Measurements from ENCODE around the gene CAMSAP2.
"Not testable (repeated sequence)": the region's sequence is repeated elsewhere in the genome, so short reads cannot be mapped to it uniquely, and the experiment has no call there.

CAMSAP2 gene

DNA sequence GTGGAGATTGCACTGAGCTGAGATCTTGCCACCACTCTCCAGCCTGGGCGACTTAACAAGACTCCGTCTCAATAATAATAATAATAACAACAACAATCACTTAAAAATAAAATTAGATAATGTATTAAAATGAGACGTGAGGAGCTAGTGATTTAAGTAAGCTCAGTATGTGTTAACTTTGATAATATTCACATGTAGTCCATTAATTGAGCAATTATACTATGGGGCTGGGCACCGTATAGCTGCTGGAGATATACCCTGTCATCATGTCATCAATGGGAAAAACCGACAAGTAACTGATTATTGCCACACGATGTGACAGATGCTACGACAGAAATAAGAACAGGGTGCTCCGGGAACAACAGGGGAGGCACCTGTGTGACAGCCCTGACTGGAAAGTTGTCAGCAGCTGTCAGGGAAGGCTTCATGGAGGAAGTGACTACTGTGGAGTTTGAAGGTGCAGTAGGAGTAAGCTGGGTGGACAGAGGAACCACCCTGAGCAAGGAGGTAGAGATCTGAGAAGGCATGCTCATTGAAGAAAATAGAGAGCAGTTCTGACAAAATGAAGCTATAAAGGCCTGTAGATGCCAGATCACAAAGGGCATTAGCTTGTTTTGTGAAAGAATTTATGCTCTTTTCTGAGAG, 924 bp upstream of the CAMSAP2 start:
- DNase-seq (ENCODE audit: low read depth in 2 of 3, low spot score in 1 of 3) = no peak

DNA sequence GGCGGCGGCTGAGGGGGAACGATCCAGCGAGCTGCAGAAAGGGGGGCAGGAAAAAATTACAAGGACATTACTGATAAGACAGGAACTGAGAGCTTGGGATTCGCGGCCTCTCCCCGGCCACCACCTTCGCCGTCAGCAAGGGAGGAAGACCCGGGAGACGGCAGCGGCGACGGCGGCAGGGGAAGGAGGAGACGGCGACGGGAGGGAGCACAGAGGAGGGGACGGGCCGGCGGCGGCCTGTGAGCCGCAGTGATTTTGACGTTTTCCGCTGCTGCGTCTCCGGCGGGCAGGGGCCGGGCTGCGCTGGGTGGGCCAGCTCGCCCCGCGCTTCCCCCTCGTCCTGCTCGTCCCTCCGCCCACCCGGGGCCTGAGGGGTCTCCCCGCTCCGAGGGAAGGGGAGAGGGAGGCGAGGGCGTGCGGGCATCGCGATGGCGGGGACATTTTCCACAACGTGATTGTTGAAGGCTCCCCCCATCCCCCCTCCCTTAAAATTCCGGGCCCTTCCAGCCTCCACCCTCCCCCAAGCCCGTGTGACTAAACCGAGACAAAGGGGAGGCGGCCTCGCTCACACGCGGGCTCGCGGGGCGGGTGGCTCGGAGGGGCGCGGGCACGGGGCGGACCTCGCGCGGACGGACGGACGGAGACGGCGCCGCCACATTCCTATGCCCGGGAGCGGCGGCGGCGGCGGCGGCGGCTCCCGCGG, 407 bp downstream of the CAMSAP2 start:
- DNase-seq (ENCODE audit: low read depth in 2 of 3, low spot score in 1 of 3) = peak in 2 of 3 donors; percentile 4 to 20

DNA sequence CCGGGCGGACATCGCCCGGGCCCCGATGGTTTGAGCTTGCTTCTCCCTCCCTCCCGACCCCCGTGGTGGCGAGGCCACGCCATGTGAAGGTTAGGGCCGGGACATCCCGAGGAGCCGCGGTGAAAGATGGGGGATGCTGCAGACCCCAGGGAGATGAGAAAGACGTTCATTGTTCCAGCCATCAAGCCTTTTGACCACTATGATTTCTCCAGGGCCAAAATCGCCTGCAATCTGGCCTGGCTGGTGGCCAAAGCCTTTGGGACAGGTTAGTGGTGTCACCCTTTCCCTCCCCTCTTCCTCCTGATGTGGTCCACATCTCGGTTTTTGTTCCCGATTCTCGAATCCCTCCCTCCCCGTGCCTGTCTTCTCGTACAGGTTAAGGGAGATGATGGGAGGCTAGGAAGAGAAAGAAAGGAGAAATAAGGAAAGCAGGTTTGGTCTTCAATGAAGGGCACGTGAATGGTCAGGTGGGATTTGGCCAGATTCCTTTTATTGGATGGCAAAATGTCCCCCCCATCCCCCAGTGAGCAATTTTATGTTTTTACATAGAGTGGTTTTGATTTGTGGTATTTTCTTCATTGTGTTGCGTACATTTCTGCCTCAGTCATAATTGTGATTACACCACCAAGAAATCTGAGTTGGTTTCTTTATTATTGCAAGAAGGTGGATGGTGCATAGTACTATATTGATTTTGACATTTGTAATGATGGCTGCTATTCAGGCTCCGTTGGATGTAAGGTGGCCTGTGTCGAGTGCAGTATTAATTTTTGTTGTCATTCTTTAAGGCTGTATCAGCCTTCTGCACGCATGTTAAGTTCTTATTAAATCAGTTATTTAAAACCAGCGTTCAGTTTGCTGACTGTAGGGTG, 1.2 kb downstream of the CAMSAP2 start:
- DNase-seq (ENCODE audit: low read depth in 2 of 3, low spot score in 1 of 3) = no peak

DNA sequence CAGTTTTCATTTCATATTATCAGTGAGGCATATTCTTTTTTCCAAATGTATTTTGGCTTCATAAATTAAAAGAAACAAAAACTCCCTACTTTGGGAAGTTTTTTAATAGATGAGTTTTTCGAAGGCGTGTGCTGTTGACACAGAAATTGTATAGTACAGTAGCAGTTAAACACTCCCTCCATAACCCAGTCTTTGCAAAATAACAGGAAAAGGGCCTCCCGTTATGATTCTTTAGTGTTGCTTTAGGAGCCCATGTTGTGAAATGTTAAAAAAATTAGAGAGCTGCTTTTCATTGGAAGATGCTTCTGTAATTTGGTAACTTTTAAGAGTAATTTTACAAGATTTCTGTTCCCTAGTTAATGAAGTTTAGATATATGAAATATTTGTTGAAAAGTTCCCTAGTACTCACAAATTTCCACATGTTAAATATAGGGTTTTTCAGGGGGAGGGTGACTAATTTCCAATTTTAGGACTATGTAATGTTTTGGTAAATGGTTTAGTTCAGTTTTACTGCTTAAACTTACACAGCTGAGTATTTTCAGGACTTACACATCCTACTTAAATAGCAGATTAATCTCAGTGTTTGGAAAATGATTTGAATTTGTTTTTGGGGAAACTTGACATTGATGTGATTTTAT, 2.0 kb downstream of the CAMSAP2 start:
- no peak for DNase-seq (ENCODE audit: low read depth in 2 of 3, low spot score in 1 of 3)

DNA sequence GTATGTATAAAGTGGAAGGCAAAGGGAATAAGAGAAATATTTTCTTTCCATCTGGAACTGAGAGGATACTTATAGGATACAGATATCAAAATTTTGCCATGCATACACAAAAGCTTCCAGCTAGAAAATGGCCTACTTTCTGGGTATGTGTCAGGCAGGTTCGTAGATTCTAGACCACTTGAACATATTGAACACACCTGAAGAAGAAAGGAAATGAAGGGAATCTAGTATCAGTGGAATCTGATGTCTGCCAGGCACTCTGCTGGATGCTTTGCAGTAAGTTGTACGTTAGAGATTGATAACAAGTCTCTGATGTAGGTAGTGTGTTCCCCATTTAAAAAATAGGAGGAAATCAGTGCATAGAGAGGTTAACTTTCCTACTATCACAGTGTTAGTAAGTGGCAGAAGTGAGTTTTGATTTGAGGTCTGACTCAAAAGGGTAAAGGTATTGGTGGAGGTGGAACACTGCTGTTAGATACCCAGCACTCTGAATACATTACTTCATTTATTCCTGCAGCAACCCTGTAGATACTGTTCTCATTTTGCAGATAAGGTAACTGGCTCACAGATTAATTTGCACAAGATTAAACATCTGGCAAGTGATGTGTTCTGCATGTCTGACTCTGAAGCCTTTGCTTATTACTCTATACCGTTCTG, 3.0 kb downstream of the CAMSAP2 start:
- no peak for DNase-seq (ENCODE audit: low read depth in 2 of 3, low spot score in 1 of 3)

DNA sequence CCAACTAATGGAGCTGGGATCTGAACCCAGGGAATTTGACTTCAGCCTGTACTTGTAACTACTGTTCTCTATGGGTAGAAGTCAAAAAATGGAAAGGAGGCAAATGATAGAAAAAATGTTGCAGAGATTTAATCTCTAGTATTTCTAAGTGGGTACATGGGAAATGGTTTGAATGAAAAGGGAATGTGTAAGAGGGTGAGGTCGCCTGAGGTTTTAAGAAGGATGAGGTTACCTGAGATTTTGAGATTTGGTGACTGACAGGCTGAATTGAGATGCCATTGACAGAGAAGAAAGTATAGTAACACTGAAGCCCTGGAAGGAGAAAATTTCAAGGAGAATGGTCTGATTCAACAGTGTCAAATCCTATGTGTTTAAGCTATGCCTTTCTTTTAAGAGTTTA, 5.5 kb downstream of the CAMSAP2 start:
- DNase-seq (ENCODE audit: low read depth in 2 of 3, low spot score in 1 of 3) = no peak

DNA sequence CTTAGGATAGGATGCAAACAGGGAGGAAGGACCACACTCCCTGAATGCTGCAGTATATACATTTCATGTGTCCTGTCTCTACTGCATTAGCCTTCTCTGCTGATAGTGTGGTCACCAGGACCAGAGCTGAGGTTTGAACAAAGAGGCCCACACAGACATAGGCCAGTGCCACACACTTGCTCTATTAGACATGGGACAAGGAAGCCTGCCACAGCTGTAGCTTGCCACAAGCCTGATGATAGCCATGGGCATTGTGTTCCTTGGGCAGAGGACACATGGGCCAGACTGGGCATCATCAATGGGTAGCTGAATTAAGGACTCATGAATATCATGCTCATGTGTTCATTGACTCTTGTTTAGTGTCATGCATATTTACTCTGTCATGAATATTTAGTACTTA, 10.4 kb downstream of the CAMSAP2 start:
- DNase-seq (ENCODE audit: low read depth in 2 of 3, low spot score in 1 of 3) = no peak

DNA sequence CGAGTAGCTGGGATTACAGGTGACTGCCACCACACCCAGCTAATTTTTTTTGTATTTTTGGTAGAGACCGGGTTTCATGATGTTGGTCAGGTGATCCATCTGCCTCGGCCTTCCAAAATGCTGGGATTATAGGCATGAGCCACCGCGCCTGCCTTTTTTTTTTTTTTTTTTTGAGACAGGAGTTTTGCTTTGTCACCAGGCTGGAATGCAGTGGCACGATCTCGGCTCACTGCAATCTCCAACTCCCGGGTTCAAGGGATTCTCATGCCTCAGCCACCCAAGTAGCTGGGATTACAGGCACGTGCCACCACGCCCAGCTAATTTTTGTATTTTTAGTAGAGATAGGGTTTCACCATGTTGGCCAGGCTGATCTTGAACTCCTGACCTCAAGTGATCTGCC, 12.1 kb downstream of the CAMSAP2 start:
- DNase-seq (ENCODE audit: low read depth in 2 of 3, low spot score in 1 of 3) = not testable (repeated sequence)

DNA sequence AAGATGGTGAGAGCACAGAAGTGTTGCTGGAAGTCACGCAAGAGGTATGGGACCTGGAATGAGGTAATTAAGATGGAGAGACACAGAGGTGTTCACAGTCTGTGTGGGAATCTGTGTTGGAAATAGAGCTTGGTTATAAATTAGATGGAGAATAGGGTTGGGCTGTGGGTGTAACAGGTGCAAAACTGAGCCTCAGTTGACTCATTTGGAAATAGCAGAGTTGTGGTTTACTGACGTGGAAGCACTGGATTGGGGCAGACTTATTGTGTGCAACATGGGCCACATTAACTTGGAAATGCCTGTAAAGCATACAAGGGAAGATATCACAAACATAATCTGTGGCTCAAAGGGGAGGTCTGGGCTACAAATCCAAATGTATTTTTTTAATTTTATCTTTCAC, 13.0 kb downstream of the CAMSAP2 start:
- peak in 1 of 3 donors; percentile 6 for DNase-seq (ENCODE audit: low read depth in 2 of 3, low spot score in 1 of 3)

DNA sequence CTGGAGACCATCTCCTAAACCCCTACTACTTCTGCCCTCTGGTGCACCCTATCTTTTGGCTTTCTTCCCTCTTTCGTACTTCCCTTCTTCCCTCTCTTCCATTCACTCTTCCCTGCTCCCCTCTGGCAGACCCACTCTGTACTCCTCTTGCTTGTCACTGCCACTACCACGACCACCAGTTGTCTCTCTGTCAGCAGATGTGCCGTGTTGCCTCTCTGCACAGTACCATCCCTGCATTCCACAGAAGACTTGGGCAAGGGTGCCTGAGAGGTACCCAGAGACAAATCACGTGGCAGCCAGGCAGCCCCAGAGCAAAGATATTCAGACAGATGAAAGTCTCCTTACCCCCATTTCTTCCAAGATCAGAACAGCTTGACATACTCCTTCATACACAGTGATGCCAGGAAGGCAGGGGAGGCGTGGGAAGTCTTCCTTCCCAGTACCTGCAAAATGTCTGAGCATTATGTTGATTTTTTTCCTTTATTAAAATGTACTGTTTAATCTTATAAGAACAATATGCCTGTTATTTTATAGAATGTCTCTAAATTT, 15.0 kb downstream of the CAMSAP2 start:
- DNase-seq (ENCODE audit: low read depth in 2 of 3, low spot score in 1 of 3) = no peak

DNA sequence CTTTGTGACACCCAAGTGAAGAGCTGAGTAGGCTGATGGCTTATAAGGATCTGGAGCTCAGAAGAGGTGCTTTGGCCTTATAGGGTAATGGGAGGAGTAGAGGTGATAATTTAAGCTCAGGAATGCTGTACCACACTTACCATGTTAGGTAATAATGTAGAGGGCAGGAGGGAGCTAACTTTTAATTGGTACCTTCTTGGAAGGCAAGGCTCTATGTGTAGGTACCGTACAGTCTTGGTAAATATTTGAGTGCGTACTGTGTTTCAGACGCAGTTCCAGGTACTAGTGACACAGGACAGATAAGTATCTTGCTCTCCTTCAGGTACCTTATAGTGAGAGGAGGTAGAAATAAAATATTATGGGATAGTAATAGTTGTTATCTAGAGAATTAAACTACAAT, 16.8 kb downstream of the CAMSAP2 start:
- no peak for DNase-seq (ENCODE audit: low read depth in 2 of 3, low spot score in 1 of 3)

DNA sequence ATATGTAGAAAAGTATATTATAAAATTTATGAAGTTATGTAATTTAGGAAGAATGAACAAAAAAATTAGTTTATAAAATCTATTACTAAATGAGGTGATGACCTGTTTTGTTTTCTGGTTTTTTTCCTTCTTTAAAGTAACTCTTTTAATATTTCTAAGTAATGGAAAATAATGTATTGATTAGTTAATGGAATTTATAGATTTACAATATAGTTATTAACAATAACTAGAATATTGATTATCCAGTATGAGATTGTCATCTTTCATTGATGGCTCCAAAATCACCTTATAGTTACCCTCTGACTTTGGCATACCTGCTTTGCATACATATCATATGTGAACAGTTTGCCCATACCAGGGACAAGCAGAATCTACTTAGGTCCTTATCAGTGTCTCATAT, 23.4 kb downstream of the CAMSAP2 start:
- DNase-seq (ENCODE audit: low read depth in 2 of 3, low spot score in 1 of 3) = no peak

DNA sequence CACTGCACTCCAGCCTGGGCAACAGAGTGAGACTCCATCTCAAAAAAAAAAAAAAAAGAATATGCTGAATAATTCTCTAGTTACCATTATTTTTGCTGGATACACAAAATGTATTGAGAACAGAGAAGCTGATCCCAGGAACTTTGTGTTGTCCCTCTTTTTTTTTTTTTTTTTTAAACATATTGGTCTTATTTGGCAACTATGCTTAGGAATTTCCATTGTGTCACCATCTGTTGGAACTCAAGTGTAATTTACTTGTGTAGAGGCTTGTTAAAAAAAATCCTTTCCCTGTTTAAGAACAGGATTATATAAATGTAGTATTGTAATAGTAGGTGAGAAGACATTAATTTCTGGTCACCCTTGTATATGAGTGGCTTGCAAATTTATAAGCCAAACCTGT, 28.6 kb downstream of the CAMSAP2 start:
- DNase-seq (ENCODE audit: low read depth in 2 of 3, low spot score in 1 of 3) = no peak

DNA sequence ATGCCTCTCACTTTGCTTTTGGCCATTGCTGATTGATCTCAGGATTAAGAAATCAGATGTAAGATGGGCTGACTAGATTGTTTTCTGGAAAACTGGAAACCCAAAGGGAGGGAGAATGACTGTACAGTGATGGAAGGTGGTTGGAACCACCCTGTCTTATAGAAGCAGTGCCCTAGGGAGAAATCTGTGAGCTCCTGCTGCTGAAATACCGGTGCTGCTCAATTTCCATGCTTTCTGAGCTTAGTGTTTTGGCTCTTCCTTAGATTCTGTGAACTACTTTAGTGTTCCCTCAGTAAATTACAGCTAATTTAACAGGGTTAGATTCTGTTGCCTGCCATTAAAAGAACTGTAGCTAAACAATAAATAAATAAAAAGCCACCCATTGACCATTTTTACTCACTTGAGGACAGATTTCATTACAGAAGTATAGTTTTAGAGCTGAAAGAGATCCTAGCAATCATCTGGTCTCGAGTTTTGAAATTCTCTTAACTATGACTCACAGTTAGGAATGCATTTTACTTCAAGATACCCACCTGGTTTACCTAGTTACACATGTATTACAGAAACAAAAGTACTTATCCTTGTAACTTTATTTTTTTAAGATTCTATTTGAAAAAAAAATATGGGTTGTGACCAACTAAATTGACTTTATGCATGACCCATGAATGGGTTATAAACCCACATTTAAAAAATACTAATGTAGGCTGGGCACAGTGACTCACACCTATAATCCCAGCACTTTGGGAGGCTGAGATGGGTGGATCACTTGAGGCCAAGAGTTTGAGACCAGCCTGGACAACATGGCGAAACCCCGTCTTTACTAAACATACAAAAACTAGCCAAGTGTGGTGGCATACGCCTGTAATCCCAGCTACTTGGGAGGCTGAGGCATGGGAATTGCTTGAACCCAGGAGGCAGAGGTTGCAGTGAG, 33.2 kb downstream of the CAMSAP2 start:
- DNase-seq (ENCODE audit: low read depth in 2 of 3, low spot score in 1 of 3) = no peak

DNA sequence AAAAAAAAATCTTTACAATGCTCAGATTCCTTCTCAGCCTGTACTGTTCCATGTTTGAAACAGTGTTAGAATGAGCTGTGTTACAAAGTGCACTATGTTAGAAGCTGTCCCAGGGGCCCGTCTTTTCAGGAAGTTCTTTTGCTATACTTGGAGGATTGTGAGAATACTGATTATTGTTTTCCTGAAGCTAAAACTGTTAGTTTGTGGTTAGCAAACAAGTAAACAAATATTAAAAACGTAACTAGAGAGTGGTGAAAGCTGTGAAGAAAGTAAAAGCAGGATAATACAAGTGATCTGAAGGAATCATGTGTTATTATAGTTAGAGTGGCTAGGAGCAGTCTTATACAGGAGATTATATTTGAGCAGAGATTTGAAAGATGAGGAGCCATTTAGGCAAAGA, 35.6 kb downstream of the CAMSAP2 start:
- no peak for DNase-seq (ENCODE audit: low read depth in 2 of 3, low spot score in 1 of 3)

DNA sequence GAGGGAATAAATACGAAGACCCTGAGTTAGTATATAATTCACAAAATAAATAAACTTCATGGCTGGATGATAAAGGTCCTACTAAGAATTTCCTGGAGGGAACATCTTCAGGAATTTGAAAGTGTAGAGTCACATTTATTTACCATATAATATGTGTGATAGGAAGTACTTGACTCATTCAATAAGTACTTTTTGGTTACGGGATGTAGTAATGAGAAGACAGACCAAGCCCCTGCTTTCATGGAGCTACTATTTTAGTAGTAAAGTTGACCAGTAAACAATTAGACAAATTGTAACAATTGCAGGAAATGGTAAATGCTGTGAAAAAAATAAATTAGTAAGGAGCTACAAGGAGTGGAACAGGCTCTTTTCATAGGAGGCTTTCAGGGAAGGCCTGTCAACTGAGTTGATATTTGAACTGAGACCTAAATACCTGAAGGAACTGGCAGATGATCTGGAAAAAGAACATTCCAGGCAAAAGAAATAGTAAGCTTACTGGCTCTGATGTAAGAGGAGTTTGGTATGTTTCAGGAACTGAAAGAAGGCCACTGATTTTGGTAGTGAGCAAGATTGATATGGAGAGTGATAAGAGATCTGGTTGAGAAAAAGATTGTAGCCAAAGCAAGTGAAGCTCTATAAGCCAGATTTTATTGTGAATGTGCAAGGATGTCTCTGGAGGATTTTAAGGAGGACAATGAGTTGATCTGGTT, 36.2 kb downstream of the CAMSAP2 start:
- DNase-seq (ENCODE audit: low read depth in 2 of 3, low spot score in 1 of 3) = no peak

DNA sequence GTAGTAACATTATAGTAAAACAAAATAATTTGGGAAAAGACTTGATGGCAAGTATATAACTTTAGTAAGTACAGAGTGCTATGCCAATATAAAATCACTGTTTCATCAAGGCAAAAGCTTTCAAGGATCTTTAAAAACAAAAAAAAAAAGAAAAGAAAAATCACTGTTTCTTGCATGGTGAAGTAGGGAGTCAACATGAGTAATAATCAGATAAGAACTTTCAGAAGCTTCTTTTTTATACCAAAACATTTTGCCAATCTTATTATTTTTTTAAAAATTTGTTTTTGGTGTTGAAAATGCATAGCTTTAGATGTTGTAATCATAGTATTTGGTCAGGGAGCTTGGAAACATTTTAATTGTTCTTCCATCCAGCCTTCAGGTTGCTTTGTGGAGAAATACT, 37.2 kb downstream of the CAMSAP2 start:
- DNase-seq (ENCODE audit: low read depth in 2 of 3, low spot score in 1 of 3) = no peak

DNA sequence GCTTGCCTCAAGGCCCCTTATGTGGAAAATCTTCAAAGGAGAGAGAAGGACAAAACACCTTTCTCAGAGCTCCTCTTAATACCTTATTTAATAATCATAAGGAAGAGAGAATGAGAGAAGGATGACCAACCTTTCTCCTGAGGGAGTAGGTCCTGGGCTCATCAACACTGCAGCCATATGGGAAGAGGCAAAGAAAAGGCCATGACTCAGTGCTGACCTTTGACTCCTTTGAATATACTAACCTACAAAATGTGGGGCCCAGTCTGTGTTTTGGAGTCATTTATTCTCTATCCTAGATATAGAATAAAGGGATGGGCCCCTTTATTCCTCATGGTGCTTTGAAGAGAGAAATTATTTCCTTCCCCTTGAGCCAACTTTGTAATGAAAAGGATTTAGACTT, 38.3 kb downstream of the CAMSAP2 start:
- no peak for DNase-seq (ENCODE audit: low read depth in 2 of 3, low spot score in 1 of 3)

DNA sequence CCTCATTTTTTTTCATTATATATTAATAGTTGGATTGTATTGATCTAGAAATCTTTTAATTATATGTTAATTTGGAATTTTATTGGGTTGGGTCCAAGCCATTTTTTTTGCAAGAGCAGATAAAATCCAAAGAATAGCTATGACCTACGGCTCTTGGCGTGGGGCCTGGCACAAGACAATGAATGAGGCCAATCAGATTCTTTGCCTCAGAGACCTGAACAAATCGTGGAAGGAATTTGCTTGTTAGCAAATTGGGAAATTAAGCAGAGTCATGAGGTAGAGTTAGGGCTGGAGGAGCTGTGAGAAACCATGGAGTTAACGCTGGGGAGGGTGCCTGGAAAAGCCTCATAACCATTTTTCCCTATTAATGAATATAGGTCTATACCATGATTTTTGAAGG, 40.1 kb downstream of the CAMSAP2 start:
- no peak for DNase-seq (ENCODE audit: low read depth in 2 of 3, low spot score in 1 of 3)
